GM21515 (cell line): ENCODE measurements around the gene ATP1A3.

Source experiments
- ATAC-seq: cut with Tn5 transposase; IDR thresholded peaks from one replicate; pipeline ENCODE4 v1.9.1; 2021; ENCODE audit not compliant: unreplicated experiment

Gene ATP1A3

DNA sequence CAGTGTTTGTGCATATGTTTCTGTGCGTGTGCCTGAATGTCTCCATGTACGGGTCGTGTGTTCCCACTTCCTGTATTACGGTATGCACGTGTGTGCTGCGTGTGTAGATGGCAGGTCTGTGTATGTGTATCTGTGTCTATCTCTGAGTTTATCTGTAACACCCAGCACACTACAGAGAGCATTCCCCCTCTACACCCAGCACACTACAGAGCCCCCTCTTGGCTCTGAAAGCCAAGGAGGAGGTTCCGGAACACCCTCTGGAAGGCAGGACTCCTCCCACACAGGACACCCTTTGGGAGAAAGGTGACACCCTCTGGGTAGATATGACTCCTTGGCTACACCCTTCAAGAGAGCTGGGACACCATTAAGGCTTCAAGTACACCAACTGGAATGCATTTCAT lies 63.7 kb downstream of the ATP1A3 start:
- no peak for ATAC-seq

DNA sequence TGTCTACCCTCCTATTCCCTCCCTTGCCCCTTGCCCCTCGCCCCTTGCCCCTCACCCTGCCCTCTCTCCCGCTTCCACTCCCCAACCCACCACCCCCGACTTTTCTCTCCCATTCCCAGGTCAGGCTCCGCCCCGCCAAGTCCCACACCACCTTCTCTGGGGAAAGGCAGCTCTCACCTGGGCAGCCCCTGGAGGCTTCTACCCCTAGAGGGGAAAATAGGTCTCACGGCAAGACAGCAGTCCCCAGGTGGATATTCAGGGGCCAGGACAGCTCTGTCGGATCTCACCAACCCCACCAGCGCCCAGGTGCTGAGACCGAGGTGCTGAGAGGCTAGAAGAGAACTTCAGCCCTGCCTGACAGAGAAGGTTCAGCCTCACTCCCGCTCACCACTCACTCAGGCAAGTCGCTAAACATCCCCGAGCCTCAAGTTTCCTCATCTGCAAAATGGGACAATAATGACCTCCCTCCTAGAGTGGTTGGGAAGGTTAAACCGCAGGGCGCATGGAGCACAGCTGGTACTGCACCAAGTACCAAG lies 64.4 kb downstream of the ATP1A3 start:
- no peak for ATAC-seq

DNA sequence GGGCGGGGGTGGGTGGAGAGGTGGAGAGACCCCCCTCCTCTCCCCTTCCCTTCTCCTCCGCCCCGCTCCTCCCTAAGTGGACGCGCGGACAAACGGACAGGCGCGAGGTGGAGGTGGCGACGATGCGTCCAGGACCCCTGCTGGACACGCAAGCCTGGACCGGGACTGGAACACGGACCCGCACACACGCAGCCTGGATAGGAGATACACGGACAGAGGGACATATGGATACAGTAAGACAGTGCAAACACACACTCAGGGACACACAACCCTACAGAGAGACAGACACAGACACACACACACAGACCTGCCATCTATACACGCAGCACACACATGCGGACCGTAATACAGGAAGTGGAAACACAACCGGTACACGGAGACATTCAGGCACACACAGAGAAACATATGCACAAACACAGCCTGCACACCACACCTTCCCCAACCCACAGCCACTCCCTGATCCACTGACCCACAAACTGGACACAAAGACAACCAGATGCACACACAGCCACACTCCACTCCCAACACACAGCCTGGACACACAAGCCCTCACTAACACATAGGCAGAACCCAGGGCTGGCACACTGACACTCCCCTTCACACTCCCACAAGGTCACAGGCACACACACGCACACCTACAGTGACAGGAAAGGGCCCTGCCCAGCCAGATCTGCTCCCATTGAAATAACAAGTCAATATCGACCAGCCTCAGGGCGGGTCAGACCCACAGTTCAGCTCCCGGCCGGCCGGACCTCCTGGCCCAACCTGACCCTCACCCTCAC lies 65.1 kb downstream of the ATP1A3 start:
- no peak for ATAC-seq

DNA sequence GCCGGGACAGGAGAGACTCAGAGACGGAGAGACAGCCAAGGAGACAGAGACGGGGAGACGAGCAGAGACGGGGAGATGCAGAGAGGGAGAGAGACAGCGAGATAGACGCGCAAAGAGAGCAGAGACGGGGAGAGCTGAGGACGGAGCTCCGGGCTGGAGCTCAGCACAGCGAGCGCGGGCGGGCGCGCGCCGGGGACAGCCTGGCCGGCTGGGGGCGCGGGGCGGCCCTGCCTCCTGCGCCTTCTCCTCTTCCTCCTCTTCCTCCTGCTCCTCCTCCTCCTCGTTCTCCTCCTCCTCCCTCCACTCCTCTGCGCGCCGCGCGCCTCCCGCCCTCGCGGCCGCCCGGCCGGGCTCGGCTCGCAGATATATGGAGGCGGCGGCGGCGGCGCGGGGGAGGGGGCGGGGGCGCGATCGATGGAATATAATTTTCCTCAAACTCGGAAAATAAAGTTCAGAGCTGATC lies 65.8 kb downstream of the ATP1A3 start, which contains the start of gene ERFL:
Gene ERFL (minus strand): TSS at position 229 of the 463 bp plus-strand sequence. CDS start 15,530 bp downstream, outside the sequence.
- no peak for ATAC-seq

DNA sequence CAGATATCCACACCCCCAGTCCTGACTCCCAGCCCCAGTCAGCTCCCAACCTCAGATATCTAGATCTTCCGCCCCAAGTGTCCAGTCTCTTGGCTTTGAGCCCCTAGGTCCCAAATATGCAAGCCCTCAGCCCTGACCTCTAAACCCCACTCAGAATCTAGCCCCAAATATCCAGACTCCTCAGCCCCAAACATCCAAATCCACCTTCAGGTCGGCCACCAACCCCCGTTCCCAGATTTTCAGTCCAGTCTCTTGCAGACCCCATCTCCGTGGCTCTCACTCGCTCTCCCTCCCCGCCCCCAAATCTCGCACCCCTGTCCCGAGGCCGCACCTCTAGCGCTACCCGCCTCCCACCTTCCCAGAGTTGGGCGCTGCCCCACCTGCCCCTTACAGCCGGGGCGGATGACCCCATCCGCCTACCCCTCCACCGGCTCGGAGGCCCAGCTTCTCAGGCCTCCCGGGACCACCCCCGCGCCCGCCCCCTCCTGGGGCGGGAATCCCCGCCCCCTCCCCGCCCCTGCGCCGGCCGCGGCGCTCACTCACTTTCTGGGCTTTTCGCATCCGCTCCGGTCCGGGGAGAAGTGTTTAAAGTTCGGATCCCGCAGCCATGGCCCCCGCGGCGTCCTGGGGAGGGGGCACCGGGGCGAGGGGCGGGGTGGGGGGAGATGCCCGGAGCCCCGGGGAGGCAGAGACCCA lies 66.4 kb downstream of the ATP1A3 start:
- no peak for ATAC-seq

DNA sequence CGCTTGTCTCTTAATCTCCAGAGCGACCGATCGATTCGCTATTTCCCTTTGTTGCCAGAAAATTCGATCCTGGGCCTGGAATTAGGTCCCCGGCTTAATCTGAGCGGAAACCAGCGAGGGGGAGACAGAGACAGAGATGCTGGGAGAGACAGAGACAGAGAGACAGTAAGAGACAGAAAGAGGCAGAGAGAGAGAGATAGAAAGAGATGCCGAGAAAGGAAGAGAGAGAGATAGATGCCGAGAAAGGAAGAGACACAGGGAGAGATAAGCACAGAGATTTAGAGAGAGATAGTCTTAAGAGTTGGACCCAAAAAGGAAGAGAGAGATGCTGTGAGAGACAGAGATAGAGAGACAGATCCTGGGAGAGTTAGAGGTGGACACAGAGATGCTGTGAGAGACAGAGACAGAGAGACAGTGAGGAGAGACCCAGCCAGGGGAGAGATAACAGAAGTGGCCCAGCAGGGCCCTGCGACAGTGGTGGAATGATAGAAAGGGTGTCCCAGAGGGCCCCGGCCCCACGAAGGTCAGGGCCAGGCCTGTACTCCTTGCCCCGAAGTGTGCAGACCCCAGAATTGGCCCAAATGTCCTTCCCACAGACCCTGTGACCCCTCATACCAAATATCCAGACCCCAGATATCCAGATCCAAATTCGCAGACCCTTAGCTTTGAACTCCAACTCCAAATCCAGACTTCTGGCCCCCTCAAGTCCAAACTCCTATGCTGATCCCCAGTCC lies 67.1 kb downstream of the ATP1A3 start:
- ATAC-seq, result no peak

DNA sequence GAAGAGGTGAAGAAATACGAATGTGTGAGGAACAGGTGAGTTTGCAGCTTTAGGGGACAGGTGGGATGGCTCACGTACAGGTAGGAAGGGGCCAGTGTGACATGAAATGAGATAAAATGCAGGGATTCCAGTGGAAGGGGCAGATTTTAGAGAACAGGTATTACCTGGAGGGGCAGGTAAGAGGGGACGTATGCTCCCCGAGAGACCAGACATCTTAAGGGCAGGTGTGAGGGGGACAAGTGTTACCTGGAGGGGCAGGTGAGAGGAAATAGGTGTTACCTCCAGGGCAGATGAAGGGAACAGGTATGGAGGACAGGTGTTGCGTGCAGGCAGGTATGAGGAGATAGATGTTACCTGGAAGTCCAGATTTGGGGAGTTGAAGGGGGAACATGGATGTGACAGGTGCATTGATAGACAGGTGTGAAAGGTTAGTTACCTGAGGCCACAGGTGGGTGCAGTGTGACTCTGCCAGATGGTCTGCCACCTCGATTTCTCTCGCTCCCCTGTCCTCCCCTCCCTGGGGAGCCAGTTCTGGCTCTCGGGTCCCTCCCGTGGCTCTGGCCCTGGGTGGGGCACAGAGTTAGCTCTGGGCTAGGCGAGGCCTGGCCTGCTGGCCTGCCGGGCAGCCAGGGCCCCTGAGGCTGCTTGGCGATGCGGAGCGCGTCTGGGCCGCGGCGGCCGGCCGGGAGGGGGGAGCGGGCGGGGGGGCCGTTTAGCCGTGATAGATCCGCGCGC lies 67.8 kb downstream of the ATP1A3 start:
- no peak for ATAC-seq

DNA sequence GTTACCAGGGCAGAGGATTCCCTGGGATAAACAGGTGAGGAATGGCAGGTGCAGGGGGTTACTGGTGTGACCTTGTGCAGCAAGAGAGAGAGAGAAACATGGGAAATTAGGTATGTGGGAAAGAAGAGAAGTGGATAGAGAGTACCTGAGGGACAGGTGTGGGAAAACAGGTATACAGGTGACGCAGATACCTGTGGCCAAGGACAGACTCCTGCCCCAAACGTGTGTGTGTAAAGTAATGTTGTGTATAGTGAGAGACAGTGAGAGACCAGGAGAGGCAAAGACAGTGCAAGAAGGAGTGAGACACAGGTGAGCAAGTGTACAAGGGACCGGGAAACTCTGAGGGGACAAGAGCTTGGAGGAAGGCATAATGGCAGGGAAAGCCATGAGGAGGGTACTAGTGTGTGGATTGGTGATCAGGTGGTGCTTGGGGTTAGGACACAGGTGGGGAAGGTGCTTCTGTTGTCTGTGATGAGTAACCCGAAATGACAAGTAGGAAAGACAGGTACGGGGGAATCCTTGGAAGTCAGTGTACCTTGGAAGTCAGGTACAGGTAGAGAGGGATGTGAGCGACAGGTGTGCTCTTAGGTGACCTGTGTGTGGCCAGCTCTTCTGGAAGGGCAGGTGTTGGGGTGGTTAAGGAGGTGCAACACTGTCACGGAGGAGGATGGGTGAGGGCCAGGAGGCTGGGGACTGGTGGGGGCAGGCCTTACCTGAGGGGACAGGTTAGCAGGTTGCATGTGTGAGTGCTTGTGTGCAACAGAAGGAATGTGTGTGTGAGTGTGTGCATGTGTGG lies 68.6 kb downstream of the ATP1A3 start:
- no peak for ATAC-seq

DNA sequence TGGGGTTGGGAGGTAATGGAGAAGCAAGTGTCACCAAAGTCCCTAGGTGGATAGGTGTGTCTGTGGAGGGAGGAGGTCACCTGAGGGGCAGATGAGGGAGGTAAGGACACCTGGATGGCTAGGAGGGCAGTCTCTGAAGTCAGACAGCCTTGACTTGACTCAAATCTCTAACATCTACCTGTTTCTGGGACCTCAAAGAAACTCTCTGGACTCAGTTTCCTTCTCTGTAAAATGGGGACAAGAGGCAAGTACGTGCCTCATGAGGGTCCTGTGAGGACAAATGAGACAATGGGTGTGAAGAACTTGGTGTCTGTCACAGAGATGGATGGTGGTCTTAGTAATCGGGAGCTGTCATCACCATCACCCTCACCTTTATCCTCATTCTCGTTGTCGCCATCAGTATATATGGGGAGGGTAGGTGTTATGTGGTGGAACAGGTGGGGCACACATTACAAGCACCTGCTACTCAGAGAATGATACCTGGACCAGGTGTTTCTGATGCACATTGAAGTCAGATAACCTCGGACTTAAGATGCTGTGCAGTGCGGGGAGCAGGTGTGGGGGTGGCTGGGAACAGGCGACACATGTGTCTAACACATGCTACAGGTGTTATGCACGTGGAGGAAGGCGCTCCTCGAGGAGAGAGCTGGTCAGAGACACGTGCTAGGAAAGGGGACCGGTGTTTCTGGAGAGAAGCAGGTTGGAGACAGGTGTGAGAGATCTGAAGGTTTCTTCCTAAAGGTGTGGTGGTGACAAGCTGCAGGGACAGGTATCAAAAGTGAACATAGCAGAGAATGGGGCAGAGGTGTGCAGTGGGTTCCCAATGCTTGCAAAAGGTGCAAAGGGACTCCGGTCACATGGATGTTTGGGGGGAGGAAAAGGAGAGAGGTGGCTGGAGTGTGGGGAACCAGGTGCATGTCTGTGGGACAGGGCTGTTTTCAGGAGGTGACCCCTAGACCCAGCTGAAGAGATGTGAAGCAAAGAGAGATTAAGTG lies 69.6 kb downstream of the ATP1A3 start:
- no peak for ATAC-seq

DNA sequence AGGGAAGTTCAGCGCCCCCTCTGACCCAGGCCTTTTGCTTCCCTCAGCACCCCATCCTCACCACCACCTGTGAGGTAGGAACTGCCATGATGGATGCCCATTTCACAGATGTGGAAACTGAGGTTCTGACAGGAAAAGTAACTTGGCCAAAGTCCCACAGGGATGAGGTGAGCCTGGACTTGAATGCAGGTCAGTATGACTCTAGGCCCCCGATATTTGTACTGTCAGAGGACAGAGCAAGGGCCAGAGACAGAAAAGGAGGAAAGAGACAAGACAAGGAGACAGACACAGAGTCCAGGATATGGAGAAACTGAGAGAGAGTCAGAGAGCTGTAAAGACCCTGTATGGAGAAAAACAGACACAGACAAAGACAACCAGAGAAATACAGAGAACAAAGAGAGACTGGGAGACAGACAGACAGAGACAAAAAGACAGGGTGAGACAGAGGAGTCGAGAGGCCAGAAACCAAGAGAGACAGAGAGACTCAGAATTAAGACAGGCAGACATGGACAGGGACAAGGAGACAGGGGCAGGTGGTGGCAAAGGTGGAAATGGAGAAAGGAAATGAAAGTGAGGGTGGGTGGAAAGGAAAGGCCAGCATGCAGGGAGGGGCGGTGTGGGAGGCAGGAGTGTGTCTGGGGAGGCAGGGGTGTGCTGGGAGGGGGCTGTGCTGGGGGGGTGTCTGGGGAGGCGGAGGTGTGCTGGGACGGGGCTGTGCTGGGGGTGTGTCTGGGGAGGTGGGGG lies 70.8 kb downstream of the ATP1A3 start:
- no peak for ATAC-seq

DNA sequence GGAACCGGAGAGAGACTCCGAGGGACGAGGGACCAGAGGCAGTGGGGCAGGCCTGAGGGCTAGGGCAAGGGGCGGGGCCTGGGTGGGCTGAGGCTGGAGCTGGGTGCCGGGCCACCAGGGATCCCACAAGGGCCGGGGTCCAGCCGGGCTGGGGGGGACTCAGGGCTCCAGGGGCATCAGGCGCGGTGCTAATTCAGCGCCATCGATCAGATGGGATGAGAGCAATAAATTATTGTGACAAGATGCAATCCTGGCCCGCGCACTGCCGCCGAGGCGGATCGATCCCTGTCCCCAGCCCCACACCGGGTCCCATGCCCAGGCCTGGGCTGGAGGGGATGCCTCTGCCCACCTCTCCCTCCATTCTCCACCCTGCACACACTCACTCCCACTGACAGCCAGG lies 71.4 kb downstream of the ATP1A3 start:
- ATAC-seq, result no peak

DNA sequence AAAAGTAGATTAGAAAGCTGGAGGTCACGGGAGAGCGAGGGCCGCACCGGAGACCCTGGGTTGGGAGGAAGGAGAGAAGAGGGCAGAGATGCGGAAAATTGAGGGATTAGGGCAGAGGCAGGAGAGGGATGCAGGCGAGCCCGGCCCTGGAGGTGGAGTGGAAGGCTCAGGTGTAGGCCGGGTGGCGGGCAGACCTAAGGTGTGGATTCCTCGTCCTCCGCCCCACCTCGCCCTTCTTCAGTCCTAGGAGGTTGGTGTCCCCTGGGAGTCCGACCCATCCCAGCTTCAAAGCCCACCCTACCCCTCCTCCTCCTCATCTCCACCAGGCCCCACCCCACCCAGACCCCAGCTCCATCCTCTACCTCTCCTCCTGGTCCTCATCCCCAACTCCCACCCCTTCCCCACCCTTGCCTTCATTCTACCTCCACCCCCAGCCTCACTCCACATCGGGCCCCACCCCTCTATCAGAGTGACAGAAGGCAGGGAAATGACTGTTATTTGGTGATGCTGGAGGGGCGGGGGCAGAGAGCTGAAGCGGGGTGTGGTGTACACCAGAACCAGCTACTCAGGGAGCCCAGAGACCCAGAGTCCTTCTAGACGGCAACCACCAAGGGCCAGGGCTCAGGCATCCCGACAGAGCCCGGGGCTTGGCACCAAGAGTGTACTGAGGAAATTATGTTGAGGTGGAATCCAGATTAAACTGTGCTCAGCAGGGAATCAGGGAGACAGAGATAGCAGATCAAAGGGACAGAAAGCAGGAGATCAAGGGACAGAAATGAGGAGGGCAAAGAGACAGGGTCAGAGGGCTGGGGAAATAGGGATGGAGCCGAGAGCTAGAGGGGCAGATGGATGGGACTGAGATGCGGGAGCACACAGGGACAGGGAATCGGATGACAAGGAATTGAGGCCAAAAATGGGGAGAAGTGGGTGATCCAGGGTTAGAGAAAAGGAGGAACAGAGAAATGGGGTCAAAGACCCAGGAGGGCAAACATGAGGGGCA lies 72.2 kb downstream of the ATP1A3 start:
- no peak for ATAC-seq

DNA sequence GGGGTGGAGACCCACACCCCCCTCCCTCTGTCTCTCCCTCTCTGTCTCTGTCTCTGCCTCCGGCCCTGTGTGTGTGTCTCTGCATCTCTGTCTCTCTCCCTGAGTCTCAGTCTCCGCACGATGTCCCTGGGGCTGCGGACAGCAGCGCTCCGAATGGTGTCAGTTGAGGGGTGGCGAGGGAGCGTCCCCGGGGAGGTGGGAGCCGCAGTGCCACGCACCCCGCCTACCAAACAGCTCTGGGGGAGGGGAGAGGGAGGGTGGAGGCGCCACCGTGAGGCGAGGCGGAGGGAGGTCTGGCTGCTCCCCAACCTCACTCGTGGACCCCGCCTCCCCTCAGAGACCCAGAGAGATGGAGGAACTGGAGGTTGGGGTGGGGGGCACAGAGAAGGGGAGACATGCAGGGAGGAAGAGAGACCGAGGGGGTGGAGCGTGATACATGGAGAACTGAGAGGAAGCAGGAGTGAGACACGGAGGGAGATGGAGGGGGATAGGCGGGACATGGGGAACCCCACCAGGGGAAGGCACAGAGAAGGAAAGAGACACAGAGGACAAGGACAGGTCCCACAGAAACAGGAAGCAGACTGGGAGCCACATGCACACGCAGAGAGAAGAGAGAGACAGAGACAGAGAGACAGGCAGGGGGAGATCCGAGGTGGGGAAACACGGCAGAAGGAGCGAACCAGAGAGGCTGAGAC lies 73.0 kb downstream of the ATP1A3 start:
- ATAC-seq, result no peak

DNA sequence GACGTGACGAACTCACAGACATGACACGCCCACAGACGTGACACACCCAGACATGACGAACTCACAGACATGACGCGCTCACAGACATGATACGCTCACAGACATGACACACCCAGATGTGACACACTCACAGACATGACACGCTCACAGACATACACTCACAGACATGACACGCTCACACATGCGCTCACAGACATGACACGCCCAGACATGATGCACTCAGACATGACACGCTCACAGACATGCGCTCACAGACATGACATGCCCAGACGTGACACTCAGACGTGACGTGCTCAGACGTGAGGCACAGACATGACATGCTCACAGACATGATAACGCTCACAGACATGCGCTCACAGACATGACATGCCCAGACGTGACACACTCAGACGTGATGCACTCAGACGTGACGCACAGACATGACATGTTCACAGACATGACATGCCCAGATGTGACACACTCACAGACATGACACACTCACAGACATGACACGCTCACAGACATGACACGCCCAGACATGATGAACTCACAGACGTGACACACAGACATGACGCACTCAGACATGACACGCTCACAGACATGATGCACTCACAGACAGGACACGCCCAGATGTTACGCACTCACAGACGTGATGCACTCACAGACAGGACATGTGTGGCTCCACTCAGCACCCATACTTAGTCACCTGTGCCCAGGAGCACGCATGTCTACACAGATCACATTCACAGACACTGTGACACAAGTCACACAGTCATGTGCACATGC lies 73.9 kb downstream of the ATP1A3 start:
- ATAC-seq, result no peak

DNA sequence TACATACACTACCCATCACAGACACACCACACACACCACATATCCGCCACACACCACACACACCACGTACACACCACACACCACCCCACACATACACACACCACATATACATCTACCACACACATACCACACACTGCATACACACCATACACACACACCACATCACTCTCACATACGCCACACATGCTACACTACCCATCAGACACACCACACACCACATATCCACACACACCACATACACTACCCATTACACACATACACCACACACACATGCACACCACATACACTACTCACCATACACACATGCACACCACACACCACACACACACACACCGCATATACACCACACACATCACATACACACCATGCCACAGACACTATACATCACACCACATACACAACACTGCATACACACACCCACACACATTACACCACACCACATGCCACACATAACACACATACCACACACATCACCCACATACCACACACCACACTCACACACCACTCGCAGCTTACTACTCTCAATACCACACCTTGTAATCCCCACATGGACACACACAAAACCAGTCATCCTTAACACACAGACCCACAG lies 75.3 kb downstream of the ATP1A3 start:
- no peak for ATAC-seq
